IPS-11a (cell line): ENCODE measurements around the gene RAD21L1.
"Not testable (repeated sequence)": the region's sequence is repeated elsewhere in the genome, so short reads cannot be mapped to it uniquely, and the experiment has no call there.

Experiments used
- H3K4me3 ChIP-seq: one replicate; pipeline ENCODE4 v1.5.1; 2013; ENCODE audit warnings: low read depth, low read length, control low read depth

RAD21L1 gene

DNA sequence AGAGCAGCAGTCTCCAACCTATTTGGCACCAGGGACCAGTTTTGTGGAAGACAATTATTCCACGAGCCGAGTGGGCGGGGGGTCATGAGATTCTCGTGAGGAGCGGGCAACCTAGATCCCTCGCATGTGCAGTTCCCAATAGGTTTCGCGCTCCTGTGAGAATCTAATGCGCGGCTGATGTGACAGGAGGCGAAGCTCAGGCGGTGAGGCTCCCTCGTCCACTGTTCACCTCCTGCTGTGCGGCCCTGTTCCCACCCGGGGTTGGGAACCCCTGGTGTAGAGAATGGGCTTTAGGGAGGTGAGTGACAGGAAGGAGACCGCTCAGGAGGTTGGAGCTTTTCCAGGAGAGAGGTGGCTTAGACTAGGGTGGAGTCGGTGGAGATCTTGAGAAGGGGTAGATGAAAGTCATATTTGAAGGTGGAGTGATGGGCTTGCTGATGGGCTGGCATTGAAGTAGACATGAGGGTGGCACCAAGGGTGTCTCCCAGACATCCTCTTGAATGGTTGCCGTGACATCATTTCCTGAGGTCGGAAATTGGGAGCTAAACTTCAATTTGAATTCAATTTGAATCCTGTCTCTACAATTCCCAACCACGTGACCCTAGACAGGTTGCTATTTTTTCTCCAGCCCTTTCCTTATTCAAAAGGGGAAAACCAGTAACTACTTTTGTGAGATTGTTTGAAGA is 1.5 kb upstream of the RAD21L1 start:
- H3K4me3 ChIP-seq, result no peak overlapping the region

DNA sequence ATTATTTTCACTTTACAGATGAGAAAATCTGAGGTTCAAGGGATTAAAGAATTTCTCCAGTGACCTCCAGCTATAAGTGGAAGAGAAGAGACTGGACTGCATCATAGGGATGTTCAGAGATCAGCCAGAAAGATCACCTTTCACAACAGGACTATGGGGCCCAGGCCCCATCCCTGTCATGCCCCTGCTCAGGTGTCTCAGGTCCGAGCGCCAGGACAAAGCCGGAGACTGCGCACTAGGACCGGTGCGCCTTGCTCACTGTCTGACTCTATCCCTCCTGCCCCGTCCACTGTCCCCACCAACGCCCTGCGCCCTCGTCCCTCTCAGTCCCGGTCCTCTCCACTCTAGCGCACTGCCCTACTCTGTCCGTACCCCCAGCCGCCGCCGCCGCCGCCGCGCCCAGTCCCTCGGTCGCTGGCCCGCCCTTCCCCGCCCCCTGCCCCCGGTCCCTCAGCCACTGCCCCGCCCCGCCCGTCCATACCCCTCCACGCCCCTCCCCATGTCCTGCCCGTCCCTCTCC is 521 bp upstream of the RAD21L1 start:
- H3K4me3 ChIP-seq, result peak overlapping the region; percentile 56

DNA sequence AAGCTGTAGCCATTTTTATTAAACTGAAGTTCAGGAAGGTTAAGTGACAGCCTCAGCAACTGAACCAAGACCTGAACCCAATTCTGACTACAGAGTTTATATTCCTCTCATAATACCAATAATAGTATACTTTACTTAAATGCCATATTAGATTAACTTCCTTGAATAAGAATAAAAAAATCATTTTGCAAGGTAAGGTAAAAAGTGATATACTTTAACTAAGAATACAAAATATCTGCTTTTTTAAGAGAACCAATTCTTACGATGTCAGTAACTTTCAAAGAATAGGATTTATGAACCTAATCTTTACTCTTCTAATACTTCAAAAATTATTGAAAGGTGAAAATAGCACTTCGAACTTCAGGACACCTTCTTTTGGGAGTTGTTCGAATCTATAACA is 3.7 kb downstream of the RAD21L1 start:
- H3K4me3 ChIP-seq, result no peak overlapping the region

DNA sequence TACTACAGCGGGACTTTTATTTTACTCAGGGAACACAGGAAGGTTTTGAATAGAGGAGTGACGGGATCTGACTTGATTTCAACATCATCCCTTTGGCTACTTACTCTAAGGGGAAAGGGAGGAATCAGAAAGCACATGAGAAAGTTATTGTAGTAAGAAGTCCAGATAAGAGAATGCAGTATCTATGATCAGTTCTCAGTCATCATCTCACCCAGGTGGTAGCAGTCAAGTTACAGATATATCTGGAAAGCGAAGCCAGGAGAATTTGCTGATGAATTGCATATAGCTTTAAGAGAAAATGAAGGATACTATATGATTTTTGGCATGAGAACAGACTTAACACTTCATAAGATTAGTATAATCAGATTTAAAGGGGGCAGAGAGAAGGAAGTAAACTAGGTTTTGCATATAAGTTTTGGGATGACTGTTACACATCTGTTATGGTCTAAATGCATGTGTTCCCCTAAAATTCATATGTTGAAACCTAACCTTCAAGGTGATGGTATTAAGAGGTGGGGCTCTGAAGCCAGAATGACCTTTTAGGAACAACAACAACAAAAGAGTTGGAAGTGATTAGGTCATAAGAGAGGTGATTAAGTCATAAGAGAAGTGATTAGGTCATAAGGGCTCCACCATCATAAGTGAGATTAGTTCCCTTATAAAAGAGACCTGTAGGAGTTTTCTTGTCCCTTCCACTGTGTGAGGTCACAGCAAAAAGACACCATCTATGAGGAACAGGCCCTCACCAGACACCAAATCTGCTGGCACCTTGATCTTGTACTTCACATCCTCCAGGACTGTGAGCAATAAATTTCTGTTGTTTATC is 6.7 kb downstream of the RAD21L1 start:
- no peak overlapping the region for H3K4me3 ChIP-seq

DNA sequence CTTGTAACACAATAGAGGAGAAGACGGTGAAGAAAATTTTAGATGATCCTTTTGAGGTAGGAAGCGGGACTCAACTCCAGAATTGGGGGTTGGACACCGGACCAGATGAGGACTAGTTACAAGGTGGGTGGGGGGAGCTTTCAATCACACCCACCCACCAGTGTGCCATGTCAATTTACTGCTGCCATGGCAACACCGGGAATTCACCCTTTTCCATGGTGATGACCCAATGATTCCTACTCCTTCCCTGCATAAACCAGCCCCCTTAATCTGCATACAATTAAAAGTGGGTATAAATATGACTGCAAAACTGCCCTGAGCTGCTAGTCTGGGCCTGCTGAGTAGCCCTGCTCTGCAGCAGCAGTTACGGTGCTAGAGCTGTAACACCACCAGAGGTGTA is 14.7 kb downstream of the RAD21L1 start:
- no peak overlapping the region for H3K4me3 ChIP-seq

DNA sequence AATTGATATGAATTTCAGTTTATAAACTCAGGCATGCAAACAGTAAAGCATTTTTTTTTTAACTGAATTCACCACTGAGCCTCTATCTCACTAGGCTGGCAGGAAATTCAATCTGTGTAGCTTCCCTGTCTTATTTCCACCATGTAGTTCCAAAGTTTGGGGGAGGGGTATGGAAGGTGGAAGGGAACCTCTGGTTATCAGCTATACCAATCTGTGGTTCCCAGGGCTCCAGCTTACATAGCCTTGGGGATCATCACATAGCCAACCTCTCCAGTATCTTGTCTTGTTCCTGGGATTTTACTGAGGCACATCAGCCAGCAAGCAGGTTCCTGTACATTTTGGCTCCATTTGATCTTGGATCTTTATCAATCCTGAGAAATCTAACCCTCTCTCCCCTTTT is 15.6 kb downstream of the RAD21L1 start:
- H3K4me3 ChIP-seq, result no peak overlapping the region

DNA sequence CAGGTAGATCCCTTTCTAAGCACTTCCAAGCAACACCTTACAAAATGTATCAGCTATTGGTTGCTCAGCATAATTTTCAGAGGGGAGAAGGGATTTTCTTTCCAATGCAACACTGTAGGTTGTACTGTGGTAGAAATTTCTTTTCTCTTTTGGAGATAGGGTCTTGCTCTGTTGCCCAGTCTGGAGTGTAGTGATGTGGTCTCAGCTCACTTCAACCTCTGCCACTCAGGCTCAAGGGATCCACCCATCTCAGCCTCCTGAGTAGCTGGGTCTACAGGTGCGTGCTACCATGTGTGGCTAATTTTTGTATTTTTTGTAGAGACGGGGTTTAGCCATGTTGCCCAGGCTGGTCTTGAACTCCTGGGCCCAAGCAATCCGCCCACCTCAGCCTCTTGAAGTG is 16.3 kb downstream of the RAD21L1 start:
- H3K4me3 ChIP-seq, result no peak overlapping the region

DNA sequence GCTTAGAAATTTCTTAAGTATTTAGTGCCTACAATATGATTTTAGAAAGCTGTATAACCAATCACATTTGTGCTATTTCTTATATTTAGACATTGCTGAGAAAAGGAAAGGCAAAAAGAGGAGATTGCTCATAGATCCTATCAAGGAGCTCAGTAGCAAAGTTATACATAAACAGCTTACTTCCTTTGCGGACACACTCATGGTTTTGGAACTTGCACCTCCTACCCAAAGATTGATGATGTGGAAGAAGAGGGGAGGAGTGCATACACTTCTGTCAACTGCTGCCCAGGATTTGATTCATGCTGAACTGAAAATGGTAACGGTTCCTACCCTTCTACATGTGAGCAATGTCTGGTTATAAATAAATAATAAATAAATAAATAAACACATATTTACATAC is 16.7 kb downstream of the RAD21L1 start:
- no peak overlapping the region for H3K4me3 ChIP-seq

DNA sequence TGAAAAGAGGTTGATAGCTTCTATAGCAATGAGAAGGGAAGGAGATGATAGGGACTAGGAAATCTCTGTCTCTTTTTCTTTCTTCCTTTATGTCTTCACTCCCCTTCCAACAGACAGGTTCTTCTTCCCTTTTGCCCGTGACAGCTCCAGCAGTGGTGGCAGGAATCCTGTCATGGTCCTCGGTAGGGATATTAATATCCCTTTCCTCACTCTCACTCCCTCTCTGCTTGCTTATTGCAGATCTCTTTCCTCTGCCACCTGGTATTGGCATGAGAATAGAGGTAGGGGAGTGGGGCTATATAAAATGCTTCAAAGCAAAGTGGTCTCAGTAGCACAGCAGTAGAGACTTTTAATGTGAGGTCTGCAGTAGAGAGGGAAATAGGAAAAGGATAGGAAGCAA is 19.7 kb downstream of the RAD21L1 start:
- H3K4me3 ChIP-seq, result no peak overlapping the region

DNA sequence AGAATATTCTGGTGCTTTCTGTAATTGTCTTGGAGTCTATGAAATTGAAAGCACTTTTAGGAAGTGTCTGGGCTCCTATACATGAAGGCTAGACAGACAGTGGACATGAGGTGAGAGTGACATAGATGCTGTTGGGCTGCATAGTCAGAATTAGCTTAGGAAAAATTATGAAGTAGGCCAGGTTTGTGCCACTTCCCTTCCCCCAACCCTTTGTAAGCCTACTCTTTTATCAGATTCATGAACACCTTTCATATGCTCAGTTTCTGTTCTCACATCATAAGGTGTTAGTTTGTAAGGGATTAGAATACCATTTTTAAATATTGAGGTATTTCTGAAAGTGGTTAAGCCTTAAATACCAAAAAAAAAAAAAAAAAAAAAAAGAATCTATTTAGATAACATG is 21.8 kb downstream of the RAD21L1 start:
- H3K4me3 ChIP-seq, result no peak overlapping the region

DNA sequence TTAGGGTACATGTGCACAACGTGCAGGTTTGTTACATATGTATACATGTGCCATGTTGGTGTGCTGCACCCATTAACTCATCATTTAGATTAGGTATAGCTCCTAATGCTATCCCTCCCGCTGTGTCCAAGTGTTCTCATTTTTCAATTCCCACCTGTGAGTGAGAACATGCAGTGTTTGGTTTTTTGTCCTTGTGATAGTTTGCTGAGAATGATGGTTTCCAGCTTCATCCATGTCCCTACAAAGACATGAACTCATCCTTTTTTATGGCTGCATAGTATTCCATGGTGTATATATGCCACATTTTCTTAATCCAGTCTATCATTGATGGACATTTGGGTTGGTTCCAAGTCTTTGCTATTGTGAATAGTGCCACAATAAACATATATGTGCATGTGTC is 24.4 kb downstream of the RAD21L1 start:
- H3K4me3 ChIP-seq, result not testable (repeated sequence)

DNA sequence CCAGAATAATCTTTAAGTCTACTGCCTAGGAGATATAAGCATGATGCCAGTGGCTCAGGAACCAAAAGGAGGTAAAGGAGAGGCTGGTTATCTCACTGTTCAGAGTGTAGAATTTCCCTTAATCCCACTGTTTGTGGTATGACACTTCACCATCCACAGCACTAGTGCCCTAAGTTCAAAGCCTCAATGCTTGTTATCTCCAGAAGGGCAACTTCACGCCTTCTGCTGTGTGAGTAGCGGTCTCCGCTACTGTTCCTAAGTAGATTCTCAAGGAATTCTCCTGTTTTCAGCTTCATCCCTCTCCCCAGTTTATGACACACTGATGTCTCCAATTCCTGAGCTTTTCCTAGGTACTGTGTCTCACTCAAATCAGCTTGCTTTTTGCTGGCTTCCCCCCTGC is 26.6 kb downstream of the RAD21L1 start:
- H3K4me3 ChIP-seq, result no peak overlapping the region

DNA sequence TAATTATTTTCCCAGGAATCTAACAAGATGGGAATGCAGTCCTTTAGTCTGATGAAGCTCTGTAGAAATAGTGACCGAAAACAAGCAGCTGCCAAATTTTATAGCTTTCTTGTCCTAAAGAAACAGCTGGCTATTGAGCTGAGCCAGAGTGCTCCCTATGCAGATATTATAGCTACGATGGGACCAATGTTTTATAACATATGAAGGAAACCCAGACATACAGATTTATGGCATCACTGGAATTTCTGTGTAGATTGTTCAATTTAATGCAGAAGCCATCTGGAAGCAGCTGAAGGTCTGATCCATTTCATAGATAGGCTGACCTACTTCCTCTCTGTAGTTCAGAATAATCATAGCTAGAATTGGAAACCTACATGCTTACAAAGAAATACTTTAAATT is 28.4 kb downstream of the RAD21L1 start:
- no peak overlapping the region for H3K4me3 ChIP-seq

DNA sequence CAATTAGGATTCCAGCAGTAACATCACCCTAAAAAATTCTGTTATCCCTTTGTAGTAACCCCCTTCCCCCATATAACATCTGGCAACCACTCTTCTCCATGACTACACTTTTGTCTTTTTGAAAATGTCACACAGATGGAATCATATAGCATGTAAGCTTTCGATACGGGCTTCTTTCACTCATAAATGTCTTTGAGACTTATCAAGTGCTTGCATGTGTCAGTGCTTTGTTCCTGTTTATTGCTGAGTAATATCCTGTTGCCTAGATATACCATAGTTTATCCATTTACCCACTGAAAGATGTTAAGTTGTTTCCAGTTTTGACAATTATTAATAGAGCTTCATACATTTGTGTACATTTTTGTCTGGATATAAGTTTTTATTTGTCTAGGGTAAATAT is 29.8 kb downstream of the RAD21L1 start:
- H3K4me3 ChIP-seq, result no peak overlapping the region

DNA sequence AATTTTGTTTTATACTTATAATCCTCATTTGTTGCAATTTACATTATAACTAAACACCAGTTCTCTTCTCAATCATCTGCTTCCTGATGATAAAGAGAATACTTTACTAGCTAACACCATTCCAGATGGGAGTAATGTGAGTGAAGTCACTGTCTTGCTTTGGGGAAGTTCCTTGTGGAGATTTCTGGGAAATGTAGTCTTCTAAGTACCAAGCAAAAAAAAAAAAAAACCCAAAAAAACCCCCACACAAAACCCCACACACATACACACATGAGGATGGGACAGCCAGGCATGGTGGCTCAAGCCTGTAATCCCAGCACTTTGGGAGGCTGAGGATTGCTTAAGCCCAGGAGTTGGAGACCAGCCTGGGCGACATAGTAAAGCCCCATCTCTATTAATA is 38.0 kb downstream of the RAD21L1 start:
- H3K4me3 ChIP-seq, result no peak overlapping the region

DNA sequence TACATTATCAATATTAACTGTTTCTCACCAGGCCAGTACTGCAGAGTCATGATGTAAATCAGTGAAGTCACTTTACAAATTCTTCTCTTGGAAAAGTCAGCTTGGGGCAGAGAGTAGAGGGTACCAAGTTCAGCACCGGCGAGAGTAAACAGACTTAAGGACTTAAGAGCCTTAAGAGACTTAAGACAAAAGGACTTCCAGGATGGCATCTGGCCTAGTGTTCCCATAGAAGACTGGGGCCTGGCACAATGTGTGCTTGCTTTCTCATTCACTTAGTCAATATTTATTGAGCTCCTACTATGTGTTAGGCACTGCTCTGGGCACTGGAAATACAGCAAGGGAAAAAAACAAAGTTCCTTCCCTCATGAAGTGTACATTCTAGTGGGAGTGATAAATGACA is 38.9 kb downstream of the RAD21L1 start:
- H3K4me3 ChIP-seq, result no peak overlapping the region

DNA sequence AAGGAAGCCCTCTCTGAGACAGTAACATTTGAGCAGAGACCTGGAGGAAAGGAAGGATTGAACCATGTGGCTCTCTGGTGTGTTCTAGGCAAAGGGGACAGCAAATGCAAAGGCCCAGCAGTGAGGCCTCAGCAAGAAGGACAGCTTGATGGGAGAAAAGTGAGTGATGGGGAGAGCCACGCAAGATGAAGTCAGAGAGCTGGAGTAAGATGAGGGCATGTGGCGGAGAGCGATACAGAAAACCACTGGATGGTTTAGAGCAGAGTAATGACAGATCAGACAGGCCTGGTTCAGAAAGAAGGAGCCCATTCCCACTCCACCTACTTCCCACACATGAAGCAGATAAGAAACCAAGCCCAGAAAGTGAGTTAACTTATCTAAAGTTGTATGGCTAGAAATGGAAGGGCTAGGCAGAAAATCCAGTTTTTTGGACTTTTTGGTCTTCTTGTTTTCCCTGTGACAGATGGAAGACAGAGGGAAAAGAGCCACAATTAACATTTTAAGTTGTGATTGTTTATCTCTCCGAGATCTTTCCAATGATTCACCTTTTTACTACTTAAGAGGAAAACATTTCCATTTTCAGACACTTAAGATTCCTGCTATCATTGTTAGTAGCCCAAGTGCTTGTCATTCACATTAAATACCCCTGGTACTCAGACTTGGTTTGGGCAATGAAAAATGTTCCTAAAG is 39.5 kb downstream of the RAD21L1 start:
- peak overlapping the region; percentile 56 for H3K4me3 ChIP-seq

DNA sequence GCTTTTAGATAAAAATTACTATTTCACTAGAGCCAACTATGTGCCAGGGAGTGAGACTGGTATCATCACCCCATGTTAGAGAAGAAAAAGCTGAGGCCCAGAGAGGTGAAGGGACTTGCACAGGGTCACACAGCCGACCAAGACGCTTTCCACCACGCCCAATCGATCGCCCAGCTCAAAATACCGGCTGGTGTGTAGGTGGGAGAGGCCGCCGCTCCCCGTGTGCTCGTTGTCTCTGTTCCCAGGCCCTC is 40.0 kb downstream of the RAD21L1 start:
- H3K4me3 ChIP-seq, result peak overlapping the region; percentile 56

DNA sequence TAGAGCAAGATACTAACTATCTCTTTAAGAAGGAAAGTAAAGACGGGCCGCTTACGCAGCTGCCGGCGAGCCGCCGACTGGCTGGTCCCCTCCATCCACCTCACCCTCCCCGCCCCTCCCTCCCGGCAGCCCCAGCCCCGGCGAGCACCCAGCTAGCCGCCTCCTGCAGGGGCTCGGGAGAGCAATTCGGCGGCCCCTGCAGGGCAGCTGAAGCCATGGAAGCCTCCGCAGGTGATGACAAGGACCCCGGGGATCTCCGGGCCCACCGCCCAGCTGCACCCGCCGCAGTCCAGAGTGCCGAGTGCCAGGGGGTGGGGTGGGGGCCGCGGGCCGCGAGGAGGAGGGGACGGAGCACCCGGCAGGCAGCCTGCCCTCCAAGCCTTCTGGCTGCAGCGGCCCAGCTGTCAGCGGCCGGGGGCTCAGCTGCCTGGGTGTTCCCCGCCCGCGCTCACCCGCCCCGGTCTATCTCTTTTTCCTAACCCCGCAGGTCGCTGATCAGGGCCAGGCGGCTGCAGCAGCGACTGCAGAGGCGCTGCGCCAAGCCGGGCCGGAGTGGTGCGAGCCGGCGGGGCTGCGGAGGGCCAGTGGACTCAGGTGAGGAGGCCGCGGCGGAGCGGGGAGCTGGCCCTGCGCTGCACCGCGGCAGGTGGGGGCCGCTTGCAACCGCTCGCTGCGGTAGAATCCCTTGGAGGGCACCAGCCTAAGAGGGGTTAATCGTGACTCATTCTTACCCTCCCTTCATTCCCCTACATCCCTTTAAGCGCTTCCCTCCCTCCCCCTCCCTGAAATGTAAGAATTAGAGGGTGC is 40.5 kb downstream of the RAD21L1 start, which contains the start of gene SNPH:
SNPH (plus strand) TSS at position 128 of the 807 bp plus-strand sequence. CDS start 29,946 bp downstream, outside the sequence.
- H3K4me3 ChIP-seq, result peak within 1 kb of the TSS; percentile 56

DNA sequence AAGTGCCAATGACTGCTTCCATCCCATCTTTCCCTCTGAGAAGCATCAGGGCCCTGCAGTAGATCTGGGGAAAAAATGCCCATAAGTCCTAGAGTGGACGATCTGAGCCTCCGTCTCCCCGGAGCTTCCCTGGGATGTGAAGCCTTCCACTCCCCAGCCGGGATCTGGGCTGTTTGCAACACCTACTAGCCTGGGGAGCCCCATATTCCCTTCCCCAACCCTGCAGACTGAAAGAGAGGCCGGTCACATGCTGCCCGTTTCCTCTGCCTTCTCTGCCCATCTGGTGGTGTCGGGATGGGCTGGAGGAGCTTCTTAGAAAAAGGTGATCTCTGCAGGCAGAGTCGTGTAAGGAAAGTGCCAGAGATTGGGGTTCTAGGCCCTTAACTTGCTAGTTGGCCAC is 41.3 kb downstream of the RAD21L1 start:
- H3K4me3 ChIP-seq, result no peak overlapping the region

DNA sequence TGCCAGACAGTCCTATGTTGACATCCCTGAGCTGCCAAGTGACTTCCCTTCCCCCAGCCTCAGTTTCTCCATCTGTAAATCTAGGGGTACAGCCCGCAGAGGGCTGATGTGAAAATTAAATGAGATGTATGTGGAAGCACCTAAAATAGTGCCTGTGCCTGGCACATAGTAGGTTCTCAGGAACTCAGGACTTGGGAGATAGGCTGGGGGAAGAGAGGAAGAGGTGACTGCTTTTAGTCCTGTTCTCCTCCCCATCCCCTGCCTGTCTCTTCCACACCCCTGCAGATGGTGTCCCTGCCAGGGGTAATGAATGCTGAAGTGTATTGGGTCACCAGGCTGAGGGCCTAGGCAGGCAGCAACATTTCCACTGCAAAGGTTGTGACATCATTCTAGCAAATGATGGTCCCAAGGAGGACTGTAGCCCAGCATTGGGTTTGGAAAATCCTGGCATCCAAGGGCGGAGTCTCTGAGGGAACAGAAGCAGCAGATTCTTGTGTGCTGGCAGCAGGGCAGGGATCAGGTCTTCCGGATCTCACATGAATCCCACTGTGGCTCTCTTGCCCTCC is 42.0 kb downstream of the RAD21L1 start:
- H3K4me3 ChIP-seq, result no peak overlapping the region
